Immature natural killer cell (primary cell): ENCODE data around the gene ZSWIM6. TPM values are rescaled to one million over a fixed set of nuclear protein-coding genes. Genes with fewer than 3 reads are reported as not detected.

Experiments used
- polyA plus RNA-seq, 3 donors: library from polyadenylated mRNA; unstranded; fragments of 300-500 nt; fragmentation: Illumina TruSeq; gene quantifications; one replicate each; pipeline ENCODE4 v1.2.3, GENCODE V29; 2021

ZSWIM6 gene
- polyA plus RNA-seq, 3 donors from 2014 or later, result 0.40 to 0.76 (median 0.43) TPM

Other genes with a start within 250 kb of the ZSWIM6 start
- 10 to 100 TPM; 22.5 to 49.0 (median 40.9) TPM for gene SMIM15, start 169.8 kb upstream of the ZSWIM6 start, polyA plus RNA-seq